GM12878 (cell line): ENCODE results near the gene PDX1.

Experiments used
- CTCF ChIP-seq, 3 experiments: IDR thresholded peaks in 2 of 3; conservative IDR thresholded peaks in 1 of 3; 2 replicates each; pipeline ENCODE4 v1.5.1; 2011; ENCODE audit warnings: low read depth in 3 of 3, low read length in 3 of 3, mild to moderate bottlenecking in 3 of 3, control low read depth in 2 of 3, moderate library complexity in 2 of 3, inconsistent platforms in 1 of 3, mixed read lengths in 1 of 3; ENCODE audit not compliant: control insufficient read depth in 2 of 3, insufficient read depth in 1 of 3; ENCODE audit errors: extremely low read depth in 1 of 3
- ELK1 ChIP-seq: IDR thresholded peaks from 2 replicates; pipeline ENCODE4 v1.6.1; 2012; ENCODE audit warnings: low read depth, low read length, improper control_type of control experiment
- GATAD2B ChIP-seq: fragments of 450-650 bp; conservative IDR thresholded peaks from 2 replicates; pipeline ENCODE4 v1.6.1; 2017; ENCODE audit warnings: low read depth, mild to moderate bottlenecking, moderate library complexity
- KDM1A ChIP-seq: fragments of 200-600 bp; sonication (generic); IDR thresholded peaks from 2 replicates; pipeline ENCODE4 v1.6.1; 2016; ENCODE audit warnings: borderline replicate concordance
- POLR2AphosphoS2 ChIP-seq: IDR thresholded peaks from 2 replicates; pipeline ENCODE4 v1.6.1; 2011; ENCODE audit warnings: low read depth, mild to moderate bottlenecking, low read length, improper control_type of control experiment, moderate library complexity
- SMAD5 ChIP-seq: IDR thresholded peaks from 2 replicates; pipeline ENCODE4 v1.6.1; 2016; ENCODE audit warnings: antibody characterized with exemption, low read depth

GRCh38 chr13:27967736-27968315 is 48.0 kb downstream of the PDX1 start:
- TF ChIP-seq CTCF (IDR thresholded peaks at IDR 0.05 in 2 of 3, conservative IDR thresholded peaks at IDR 0.05 in 1 of 3; ENCODE audit: control insufficient read depth in 2 of 3, extremely low read depth in 1 of 3, insufficient read depth in 1 of 3, low read depth in 3 of 3, low read length in 3 of 3) (no peak), ELK1 (no peak), GATAD2B (no peak), SMAD5 (no peak), KDM1A (no peak), POLR2AphosphoS2 (no peak)
